NCI-H82 treated with DMSO at 0.1 percent for 48 hours (cell line): Measurements from ENCODE around the gene GNG7.
"Not testable (repeated sequence)": the region's sequence is repeated elsewhere in the genome, so short reads cannot be mapped to it uniquely, and the experiment has no call there.

Source experiments
- DNase-seq: peaks from one replicate; lab custom pipeline; 2025; ENCODE audit not compliant: unreplicated experiment; lab: John Stamatoyannopoulos, UW

The GNG7 gene

DNA sequence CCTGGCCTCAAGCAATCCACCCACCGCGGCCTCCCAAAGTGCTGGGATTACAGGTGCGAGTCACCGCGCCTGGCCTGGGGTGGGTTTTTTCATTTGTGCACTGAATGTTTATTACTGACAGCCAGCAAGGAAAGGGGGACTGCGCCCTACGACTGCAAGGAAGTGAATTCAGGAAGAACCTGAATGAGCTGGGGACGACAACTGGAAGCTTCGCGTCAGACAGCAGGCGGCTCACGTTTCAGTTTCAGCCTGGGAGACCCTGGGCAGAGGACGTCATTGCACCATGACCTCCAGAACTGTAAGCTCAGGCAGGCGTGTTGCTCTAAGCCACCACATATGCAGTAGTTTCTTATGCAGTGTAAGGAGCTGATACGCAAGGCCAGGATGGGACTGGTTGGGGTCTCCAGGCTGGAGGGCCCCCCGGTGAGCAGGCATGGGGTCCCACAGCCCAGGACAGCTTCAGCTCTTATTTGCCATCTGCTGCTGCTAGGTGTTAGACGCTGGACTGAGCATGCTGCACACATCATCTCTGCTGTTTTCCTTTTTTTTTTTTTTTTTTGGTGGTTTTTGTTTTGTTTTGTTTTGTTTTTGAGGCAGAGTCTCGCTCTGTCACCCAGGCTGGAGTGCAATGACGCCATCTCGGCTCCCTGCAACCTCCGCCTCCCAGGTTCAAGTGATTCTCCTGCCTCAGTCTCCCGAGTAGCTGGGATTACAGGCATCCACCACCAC, 160.0 kb downstream of the GNG7 start:
- no peak for DNase-seq

DNA sequence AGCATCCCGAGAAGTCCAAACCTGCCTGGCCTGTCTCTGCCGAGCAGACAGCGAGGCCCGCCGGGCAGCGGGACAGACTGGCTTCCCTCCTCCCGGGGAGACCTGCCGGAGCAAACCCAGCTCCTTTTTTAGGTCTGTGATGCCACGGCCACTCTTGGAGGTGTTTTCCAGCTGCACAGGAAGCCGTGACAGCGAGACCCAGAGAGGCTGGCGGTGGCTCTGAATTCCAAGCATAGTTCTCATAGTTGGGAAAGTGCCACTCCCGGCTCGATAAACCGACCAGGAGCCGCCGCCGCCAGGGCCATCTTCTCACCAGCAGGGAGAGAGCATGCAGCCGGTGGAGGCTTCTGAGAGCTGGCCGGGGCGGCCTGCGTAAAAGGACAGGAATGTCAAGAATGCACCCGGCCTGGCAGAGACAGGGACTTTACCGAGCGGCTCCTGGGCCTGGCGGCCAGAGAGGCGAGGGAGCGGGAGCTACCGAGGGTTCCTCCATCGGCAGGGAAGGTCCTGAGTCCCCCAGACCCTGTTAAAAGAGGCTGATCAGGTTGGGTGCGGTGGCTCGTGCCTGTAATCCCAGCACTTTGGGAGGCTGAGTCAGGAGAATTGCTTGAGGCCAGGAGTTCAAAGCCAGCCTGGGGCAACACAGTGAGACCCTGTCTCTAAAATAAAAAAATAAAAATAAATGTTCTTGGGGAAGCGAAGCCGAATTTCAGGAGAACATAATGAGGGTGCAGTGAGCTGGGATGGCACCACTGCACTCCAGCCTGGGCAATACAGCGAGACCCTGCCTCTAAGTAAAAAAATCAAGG, 161.6 kb downstream of the GNG7 start:
- DNase-seq: no peak

DNA sequence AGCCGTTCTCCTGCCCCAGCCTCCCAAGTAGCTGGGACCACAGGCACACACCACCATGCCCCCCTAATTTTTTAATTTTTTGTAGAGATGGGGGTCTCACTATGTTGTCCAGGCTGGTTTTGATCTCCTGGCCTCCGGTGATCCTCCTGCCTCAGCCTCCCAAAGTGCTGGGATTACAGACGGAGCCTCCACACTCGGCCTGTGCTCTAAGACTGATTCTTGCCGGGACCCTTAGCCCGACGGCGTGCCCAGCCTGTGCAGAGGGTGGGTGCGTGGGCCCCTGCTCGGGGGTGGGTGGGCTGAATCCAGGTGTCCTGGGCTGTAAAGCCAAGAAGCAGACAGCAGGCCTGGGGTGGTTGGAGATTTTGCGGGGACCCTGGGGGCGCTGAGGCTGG, 162.2 kb downstream of the GNG7 start:
- DNase-seq: no peak

DNA sequence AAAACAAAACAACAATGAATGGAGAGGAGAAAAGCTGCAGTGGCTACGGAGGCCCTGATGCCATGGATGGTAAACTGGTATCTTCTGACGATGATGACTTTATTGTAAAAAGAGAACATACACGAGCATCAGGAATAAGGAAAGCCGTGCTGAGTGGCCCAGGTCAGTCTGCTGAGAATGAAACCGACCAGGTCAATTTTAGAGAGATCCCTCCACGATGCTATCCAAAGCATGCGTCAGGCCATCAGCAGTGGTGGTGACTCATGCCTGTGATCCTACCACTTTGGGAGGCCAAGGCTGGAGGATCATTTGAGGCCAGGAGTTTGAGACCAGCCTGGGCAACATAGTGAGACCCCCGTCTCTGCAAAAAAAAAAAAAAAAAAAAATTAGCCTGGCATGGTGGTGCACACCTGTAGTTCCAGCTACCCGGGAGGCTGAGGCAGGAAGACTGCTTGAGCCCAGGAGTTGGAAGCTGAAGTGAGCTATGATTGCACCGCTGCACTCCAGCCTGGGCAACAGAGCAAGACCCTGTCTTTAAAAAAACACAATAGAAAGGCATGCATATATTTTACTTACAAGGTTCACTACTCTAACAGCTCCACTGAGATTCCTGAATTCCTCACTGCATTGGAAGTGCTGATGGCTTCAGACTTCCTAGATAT, 164.3 kb downstream of the GNG7 start:
- DNase-seq: no peak

DNA sequence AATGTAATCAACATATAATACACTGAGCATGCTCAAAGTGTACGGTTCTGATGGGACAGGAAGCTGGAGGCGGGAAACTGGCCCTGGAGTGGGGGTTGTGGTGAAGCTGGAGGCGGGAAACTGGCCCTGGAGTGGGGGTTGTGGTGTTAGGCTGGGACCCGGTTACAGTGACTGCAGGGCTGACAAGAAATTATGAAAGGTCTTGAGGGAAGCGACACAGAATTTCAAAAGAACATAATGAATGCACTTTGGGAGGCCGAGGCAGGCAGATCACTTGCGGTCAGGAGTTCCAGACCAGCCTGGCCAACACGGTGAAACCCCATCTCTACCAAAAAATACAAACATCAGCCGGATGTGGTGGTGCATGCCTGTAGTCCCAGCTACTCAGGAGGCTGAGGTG, 164.9 kb downstream of the GNG7 start:
- not testable (repeated sequence) for DNase-seq

DNA sequence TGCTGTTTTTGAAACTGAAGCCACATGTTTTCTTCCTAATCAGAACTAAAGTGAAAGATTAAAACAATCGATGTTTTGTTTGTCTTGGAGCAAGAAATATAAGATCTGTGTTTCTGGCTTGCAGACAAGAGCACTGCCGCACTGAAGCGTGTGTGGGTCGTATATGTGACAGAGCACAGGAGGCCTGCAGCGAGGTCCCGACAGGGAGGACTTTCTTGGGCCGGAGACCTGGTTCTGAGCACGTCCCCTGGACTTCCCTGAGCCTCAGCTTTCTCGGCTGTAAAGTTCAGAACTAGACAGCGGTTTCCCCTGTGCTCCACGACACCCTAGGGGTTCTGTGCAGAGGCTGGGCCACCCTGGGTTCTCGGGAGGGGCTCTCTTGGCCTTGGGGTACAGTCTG, 166.0 kb downstream of the GNG7 start:
- DNase-seq: no peak

DNA sequence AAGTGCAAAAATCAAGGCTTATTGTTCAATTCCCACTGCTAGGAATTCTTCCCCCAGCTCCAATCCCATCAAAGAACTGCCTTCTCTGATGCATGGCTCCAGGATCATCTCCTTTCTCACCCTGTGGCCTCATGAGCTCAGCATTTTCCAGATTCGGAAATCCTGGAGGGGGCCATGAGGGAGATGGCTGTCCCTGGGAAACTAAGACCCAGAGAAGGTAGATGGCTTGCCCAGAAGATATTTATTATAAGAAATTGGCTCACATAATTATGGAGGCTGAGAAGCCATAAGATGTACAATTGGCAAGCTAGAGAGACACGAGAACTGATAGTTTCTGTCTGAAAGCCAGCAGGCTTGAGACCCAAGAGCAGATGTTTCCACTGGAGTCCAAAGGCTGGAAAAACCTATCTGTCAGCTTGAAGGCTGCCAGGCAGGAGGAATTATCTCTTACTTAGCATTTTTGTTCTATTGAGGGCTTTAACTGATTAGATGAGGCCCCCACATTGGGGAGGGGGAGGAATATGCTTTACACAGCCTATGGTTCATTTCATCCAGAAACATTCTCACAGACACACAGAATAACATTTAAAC, 168.0 kb downstream of the GNG7 start:
- no peak for DNase-seq

DNA sequence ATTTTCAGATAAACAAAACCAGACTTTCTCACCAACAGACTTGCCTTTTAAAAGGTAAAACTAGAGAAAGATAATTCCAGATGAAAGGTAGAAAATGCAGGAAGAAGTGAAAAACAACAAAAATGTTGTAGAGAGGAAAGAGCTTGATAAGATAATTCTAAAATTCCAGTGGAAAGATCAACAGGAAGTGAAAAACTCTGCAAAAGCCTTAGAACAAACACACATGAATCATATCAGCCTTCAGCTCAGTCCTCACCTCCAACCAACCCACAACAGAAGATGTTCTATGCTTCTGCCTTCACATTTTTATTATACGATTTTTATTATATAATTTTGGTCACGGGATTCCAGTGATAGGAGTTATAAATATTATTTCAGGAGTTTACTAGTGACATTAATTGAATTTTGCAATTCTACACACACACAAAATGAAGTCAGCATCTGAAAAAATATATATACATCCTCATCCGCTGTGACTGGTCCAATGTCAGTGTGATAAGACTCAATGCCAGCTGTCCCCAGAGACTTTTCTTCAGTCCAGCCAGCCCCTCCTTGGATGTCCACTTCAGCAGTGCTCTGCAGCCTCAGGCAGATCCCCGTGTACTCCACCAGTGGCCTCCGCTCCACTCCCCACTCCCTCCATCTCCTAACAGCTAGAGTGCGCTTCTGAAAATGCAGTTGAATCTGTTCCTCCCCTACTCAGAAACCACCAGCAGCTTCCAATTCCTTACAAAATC, 168.6 kb downstream of the GNG7 start:
- no peak for DNase-seq

DNA sequence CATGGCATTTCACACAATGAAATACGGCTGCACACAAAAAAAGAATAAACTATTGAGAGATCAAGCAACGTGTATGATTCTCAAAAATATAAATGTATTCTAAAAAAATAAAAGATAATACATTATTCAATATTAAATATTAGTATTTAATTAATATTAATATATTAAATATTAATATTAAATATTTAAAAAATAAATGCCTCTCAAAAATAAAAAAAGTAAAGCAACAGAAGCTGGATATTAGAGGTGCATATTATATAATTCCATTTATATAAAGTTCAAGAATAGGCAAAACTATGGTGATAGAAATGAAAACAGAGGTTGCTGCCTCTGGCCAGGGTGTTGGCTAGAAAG, 169.4 kb downstream of the GNG7 start:
- no peak for DNase-seq

DNA sequence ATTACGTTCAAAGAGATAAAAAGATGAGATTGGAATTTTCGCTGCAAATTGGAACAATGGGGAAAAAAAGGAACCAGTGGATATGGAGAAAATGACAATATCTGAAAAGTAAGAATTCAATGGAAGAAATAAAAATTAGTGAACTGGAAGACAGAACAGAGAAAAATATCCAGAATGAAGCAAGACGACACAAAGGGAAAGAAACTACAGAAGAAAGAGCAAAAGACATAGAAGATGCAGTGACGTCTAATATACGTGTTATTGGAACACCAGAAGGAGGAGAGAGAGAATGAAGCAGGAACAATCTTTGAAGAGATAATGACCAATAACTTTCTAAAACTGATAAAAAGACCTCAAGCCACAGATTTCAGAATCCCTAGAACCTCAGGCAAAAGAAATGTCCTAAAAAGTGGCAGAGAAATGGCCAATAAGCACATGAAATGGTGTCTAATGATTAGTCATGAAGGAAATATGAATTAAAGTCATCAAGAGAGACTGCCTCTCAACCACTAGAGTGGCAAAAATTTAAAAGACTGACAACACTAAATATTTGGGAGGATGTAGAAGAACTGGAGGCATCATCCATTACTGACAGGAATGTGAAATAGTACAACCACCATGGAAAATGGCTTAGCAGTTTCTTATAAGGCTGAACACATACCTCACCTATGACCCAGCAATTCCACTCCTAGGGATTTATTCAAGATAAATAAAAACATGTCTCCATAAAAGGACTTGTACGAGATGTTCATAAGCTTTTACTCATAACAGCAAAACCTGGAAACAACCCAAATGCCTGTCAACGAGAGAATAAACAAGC, 170.0 kb downstream of the GNG7 start:
- DNase-seq: no peak

DNA sequence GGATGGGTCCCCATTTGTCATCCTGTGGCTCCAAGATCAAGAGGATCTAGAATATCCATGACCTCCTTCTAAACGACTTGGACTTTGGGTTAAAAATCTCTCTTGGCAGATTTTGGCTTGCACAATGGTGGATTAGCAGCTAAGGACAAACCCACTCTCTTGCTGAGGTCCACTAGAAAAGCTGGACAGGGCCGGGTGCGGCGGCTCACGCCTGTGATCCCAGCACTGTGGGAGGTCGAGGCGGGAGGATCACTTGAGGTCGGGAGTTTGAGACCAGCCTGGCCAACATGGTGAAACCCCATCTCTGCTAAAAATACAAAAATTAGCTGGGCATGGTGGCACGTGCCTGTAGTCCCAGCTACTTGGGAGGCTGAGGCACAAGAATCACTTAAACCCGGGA, 172.6 kb downstream of the GNG7 start:
- not testable (repeated sequence) for DNase-seq

DNA sequence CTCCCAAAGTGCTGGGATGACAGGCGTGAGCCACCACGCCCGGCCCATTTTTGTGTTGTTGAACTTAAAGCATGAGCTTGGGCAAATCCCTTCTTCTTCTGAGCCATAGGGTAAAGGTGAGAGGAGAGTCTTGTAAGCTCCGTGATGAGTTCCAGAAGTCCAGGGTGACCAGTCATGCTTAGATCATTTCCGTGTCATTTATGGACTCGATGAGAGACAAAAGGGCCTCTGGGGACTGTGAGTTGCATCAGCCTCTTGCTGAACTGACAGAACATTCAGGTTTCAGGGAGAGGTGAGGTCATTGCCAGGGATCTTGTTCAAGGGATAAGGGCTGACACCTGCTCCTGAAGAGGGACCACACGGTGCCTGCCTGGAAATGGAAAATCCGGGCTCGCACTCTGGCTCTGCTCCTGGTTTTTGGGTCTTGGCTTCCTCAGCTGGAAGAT, 173.0 kb downstream of the GNG7 start:
- DNase-seq: no peak

DNA sequence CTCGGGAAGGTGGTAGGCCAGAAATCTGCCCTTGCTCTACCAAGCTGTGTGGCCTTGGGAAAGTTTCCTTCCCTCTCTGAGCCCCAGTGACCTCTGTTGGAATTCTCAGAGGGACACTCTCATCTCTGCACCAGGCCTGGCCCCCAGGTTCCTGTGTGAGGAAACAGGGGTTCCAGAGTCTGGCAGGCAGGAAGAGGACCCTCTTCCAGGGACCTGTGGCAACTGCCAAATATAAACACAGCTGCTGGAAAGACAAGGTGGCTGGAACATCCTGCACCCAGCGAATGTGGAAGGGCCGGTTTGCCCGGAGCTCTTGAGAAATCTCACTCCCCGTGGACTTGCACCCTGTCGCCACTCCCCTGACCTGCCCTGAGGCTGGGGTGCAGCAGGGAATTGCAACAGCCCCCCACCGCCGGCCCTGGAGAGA, 173.8 kb downstream of the GNG7 start:
- DNase-seq: no peak

DNA sequence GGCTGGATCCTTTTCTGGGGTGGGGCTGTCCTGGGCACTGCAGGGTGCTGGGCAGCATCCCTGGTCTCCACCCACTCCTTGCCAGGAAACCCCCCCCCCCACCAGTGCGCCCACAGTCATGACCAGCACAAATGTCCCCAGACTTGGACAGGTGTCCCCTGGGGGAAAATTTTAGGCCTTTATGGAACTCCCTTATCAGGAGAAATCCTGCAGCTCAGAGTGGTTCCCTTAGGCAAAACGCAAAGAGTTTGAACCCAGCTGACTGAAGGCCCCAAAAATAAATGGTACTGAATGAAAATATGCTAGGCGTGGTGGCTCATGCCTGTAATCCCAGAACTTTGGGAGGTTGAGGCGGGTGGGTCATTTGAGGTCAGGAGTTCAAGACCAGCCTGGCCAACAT, 174.8 kb downstream of the GNG7 start:
- DNase-seq: no peak

DNA sequence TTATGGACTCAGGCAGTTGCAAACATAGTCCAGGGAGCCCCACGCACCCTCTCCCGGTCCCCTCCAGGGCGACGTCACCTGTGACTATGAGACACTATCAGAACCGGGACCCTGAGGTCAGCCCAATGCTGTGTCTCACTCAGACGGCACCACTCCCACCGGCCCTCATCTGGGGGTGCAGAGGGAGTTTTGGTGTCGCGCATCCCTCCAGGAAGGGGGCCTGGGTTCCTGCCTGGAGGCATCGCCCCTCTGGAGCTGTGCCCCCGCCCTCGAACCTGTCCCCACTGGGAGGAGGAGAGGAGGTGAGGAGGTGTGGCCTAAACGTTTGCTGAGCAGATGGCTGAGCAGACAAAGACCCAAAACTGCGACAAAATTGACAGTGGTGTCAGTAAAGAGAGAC, 175.3 kb downstream of the GNG7 start:
- DNase-seq: no peak

DNA sequence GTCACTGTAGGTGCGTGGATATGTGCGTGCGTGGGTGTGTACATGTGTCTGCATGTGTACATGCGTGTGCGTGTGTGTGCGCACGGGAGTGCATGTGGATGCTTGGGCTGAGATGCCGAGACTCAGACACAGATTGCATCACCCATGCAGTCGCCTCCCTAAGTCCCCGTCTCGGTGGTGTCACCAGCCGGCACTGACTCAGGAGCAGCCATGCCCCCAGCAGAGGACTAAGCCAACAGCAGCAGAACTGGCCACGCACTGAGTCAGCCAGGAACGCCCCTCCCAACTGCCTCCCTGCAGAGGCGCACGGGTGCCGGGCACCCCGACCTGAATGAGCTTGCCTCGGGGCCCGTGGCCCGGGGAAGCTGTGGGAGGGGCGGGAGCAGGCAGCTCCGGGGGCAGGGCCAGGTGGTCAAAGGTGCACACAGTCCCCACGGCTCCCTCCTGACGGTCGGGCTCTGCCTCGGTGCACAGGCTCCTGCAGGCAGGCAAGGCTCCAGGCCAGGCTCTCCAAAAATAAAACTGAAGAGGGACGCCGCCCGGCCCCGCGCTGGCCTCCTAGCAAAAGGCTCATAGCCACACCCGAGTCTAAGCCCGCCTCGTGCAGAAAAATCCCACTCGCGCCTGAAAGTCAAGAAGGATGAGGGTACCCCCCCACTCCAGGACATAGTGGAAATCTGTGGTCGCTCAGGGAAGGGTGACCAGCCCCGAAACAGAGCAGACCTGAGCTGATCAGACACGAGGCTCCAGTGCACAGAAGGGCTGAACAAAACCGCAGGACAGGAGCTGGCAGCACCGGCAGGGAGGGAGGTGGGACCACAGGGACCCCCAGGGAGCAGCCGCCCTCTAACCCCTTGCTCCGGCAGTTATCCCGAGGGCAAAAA, 177.4 kb downstream of the GNG7 start:
- DNase-seq: no peak

DNA sequence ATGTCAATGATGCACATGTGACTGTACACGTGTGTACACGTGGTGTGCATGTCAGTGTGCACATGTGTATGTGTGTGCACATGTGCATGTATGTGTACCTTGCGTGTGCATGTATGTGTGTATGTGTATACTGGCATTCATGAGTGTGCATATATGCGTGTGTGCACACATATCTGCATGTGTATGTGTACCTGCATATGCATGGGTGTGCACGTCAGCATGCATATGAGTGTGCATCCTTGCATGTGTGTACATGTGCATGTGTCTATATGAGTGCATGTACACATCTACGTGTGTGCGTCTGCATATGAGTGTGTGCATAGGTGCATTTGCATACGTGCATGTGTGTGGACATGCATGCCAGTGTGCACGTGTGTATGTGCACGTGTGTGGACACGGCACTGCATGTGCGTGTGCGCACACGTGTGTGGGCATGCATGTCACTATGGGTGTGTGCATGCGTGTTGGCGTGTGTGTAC, 178.1 kb downstream of the GNG7 start:
- no peak for DNase-seq

DNA sequence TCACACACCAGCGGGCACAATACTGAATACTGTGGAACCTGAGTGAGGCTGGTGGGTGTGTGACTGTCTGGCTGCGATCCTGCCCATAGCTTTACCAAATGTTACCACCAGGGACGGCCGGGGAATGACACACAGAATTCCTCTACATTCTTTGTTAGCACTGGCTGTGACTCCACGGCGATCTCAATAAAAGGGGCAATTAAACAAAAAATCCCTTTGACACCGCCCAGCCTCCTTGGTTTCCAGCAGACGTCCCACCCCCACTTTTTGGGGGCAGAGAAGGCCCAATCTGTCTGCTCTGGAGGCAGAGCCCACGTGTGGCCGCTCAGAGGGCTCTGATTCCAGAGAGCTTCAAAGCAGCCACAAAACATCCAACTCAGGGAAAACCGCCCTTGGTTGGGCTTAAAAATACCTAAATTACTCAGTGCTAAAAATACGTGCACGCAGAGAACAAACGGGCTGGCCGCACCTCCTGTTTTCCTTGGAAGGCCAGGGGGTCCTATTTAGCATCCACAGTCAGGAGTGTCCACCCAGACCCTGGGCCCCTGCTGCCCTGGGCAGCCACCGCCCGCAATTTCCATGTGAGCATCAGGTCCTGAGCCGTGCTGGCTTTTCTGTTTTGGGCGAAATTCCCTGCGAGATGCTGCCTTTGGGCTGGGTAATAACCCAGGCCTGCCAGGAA, 178.7 kb downstream of the GNG7 start:
- DNase-seq: no peak
